NCI-H2107 treated with DMSO at 0.1 percent for 48 hours (cell line): ENCODE measurements around the gene KCNG1.

Experiments
- DNase-seq: peaks from one replicate; lab custom pipeline; 2025; ENCODE audit not compliant: unreplicated experiment; lab: John Stamatoyannopoulos, UW

KCNG1 gene

DNA sequence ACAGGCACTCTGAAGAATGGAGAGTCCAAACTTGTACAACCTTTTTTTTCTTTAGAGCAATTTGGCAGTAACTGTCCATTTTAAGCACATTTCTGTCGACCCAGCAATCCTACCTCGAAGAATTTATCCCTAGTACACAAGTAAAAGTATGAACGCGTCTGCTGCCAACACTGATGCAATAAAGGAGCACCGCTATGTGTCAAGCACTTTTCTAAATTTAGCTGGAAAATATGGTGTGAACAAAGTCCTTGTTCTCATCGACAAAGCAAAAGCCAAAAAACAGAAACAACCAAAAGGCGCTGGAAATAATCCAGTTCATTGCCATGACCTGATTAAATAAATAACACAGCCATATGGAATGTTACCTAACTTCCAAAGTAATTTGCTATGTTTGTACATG is 65.6 kb downstream of the KCNG1 start:
- no peak for DNase-seq

DNA sequence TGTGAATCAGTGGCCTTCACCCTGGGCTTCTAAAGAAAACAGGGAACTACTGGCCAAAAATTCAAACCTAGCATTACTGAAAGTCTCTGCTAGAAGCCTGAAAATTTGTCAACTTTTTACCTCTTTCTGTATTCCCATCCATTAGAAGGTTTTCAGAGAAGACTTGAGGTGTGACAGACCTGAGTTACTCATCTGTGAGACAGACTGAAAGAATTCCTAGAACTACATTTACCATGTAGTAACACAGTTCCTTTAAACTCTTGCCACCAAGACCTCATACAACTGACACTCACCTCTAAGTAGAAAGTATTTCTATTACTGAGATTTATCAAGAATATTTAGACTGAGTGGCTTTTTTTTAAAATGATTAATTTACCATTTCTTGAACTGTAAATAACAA is 69.1 kb downstream of the KCNG1 start:
- no peak for DNase-seq
